ENCODE measurements around the gene TRAPPC1. TPM values are rescaled to one million over a fixed set of nuclear protein-coding genes. Genes with fewer than 3 reads are reported as not detected.

The TRAPPC1 gene
- total RNA-seq, 1 experiment from 2014 or later, result 99.7 TPM

- no peaks in the 10 kb centered on the region; the same call in 1 of the 2 replicates for H3K27me3 Mint-ChIP-seq (ENCODE audit: low read depth)
- H3K36me3 Mint-ChIP-seq, result no peaks in the 10 kb centered on the region
- H3K4me1 Mint-ChIP-seq, result peaks cover 10% of the 10 kb centered on the region
- CTCF ChIA-PET, result interaction anchor here (0.6 kb wide), 1 partner anchor 142 kb away, joined by 3 read pairs; no protein-coding TSS in a partner anchor
- ATAC-seq, result no peak
- H3K4me3 Mint-ChIP-seq, result no peak overlapping the region
- no peaks in the 10 kb centered on the region for H3K9me3 Mint-ChIP-seq
- POLR2A ChIA-PET, result no interaction called here
- TF ChIP-seq GABPB1 (CRISPR knock-in tag; IDR thresholded peaks at IDR 0.05), result no peak
- TF ChIP-seq MLX (CRISPR knock-in tag; IDR thresholded peaks at IDR 0.05), result no peak
- TF ChIP-seq SMAD3 (CRISPR knock-in tag; IDR thresholded peaks at IDR 0.05; ENCODE audit: borderline replicate concordance), result no peak
- no peak for TF ChIP-seq ZBTB43 (CRISPR knock-in tag; IDR thresholded peaks at IDR 0.05)
- no peak for TF ChIP-seq CREB1 (CRISPR knock-in tag; IDR thresholded peaks at IDR 0.05)
- no peak for TF ChIP-seq SOX15 (CRISPR knock-in tag; IDR thresholded peaks at IDR 0.05)
- no peak for TF ChIP-seq PRDM15 (CRISPR knock-in tag; IDR thresholded peaks at IDR 0.05)
- TF ChIP-seq NR3C1 (CRISPR knock-in tag; conservative IDR thresholded peaks at IDR 0.05; ENCODE audit: low read depth), result no peak
- TF ChIP-seq FOXJ3 (CRISPR knock-in tag; IDR thresholded peaks at IDR 0.05; ENCODE audit: borderline replicate concordance), result no peak
- TF ChIP-seq ZNF317 (CRISPR knock-in tag; IDR thresholded peaks at IDR 0.05; ENCODE audit: borderline replicate concordance, low read depth), result no peak
- TF ChIP-seq ETV6 (CRISPR knock-in tag; IDR thresholded peaks at IDR 0.05), result no peak
- no peak for TF ChIP-seq MAX (CRISPR knock-in tag; IDR thresholded peaks at IDR 0.05)
- no peak for TF ChIP-seq TCF7 (CRISPR knock-in tag; IDR thresholded peaks at IDR 0.05; ENCODE audit: low read depth)
- no peak for TF ChIP-seq ZNF263 (CRISPR knock-in tag; IDR thresholded peaks at IDR 0.05; ENCODE audit: low read depth)
- no peak for TF ChIP-seq EMX1 (CRISPR knock-in tag; IDR thresholded peaks at IDR 0.05)
- DNase-seq (ENCODE audit: low spot score), result no peak
- no peak overlapping the region for H3K27ac Mint-ChIP-seq
Measured at GRCh38 chr17:7882068-7882467, 49.7 kb downstream of the TRAPPC1 start.

- Mint-ChIP-seq H3K9me3 (no peaks in the 10 kb centered on the region), H3K27me3 (ENCODE audit: low read depth) (no peaks in the 10 kb centered on the region; the same call in 1 of the 2 replicates), H3K4me3 (no peak overlapping the region), H3K27ac (no peak overlapping the region), H3K36me3 (no peaks in the 10 kb centered on the region), H3K4me1 (peaks cover 8% of the 10 kb centered on the region)
- ChIA-PET CTCF (interaction anchor here (0.6 kb wide), 1 partner anchor 142 kb away, joined by 3 read pairs; no protein-coding TSS in a partner anchor), POLR2A (no interaction called here)
- ATAC-seq, result no peak
- no peak for DNase-seq (ENCODE audit: low spot score)
- TF ChIP-seq ZNF532 (CRISPR knock-in tag; IDR thresholded peaks at IDR 0.05; ENCODE audit: borderline replicate concordance), result no peak
- TF ChIP-seq KAT7 (CRISPR knock-in tag; IDR thresholded peaks at IDR 0.05; ENCODE audit: borderline replicate concordance), result no peak
- TF ChIP-seq FOXP4 (CRISPR knock-in tag; IDR thresholded peaks at IDR 0.05), result no peak
- no peak for TF ChIP-seq FOXK1 (CRISPR knock-in tag; IDR thresholded peaks at IDR 0.05)
- TF ChIP-seq HMGA2 (CRISPR knock-in tag; IDR thresholded peaks at IDR 0.05), result no peak
- TF ChIP-seq USF1 (CRISPR knock-in tag; IDR thresholded peaks at IDR 0.05), result no peak
Measured at GRCh38 chr17:7881276-7882054, 50.3 kb downstream of the TRAPPC1 start.
